DLD1 (cell line): ENCODE measurements around the gene CHD9NB.
"Not testable (repeated sequence)": the region's sequence is repeated elsewhere in the genome, so short reads cannot be mapped to it uniquely, and the experiment has no call there.

ENCODE experiments used
- in situ Hi-C: cut with HindIII; loops from 2 replicates; pipeline ENCODE4 v1.10.0; 2017; ENCODE audit warnings: low sequenced_read_pairs

CHD9NB gene

GRCh38 chr16:53058441-53058840 is 5.7 kb upstream of the CHD9NB start:
- in situ Hi-C loops = no loop called here

GRCh38 chr16:53057658-53058057 is 5.0 kb upstream of the CHD9NB start:
- in situ Hi-C loops = no loop called here

GRCh38 chr16:53056392-53056881 is 3.7 kb upstream of the CHD9NB start:
- in situ Hi-C loops = no loop called here

- in situ Hi-C loops = no loop called here
Measured at GRCh38 chr16:53055541-53056391, 3.1 kb upstream of the CHD9NB start.

- in situ Hi-C loops = no loop called here
Measured at GRCh38 chr16:53054670-53055485, 2.2 kb upstream of the CHD9NB start, which contains the start of gene CHD9. CHD9 (plus strand) TSS chr16:53054991; CDS start chr16:53156090, 101,099 bp downstream.

- in situ Hi-C loops = no loop called here
Measured at GRCh38 chr16:53053967-53054669, 1.4 kb upstream of the CHD9NB start.

- in situ Hi-C loops = not testable (repeated sequence)
Measured at GRCh38 chr16:53051255-53051654, 1.4 kb downstream of the CHD9NB start.

- in situ Hi-C loops = no loop called here
Measured at GRCh38 chr16:53048139-53048915, 4.4 kb downstream of the CHD9NB start.

GRCh38 chr16:53047515-53047914 is 5.2 kb downstream of the CHD9NB start:
- in situ Hi-C loops = not testable (repeated sequence)

GRCh38 chr16:53045341-53046220 is 7.1 kb downstream of the CHD9NB start:
- in situ Hi-C loops = no loop called here

GRCh38 chr16:53043986-53044601 is 8.6 kb downstream of the CHD9NB start:
- in situ Hi-C loops = no loop called here

GRCh38 chr16:53043428-53043831 is 9.3 kb downstream of the CHD9NB start:
- in situ Hi-C loops = no loop called here

- in situ Hi-C loops = no loop called here
Measured at GRCh38 chr16:53042235-53042701, 10.4 kb downstream of the CHD9NB start.

- in situ Hi-C loops = no loop called here
Measured at GRCh38 chr16:53041320-53042051, 11.2 kb downstream of the CHD9NB start.

- in situ Hi-C loops = no loop called here
Measured at GRCh38 chr16:53040788-53041187, 11.9 kb downstream of the CHD9NB start.

GRCh38 chr16:53036711-53037110 is 16.0 kb downstream of the CHD9NB start:
- in situ Hi-C loops = not testable (repeated sequence)

GRCh38 chr16:53036066-53036465 is 16.6 kb downstream of the CHD9NB start:
- in situ Hi-C loops = no loop called here
